Right lung (tissue), 5 donors: ENCODE measurements around the gene AZU1. TPM values are rescaled to one million over a fixed set of nuclear protein-coding genes. Genes with fewer than 3 reads are reported as not detected.
"Not testable (repeated sequence)": the region's sequence is repeated elsewhere in the genome, so short reads cannot be mapped to it uniquely, and the experiment has no call there.

Experiments used
- DNase-seq, 2 donors: peaks; one replicate each; pipeline ENCODE4 v3.0.0-alpha.2; 2013
- polyA plus RNA-seq, 5 donors: library from polyadenylated mRNA; unstranded; fragments of 120-200 nt; gene quantifications; one replicate each; pipeline versions ENCODE4 v1.2.1 to v1.2.3, GENCODE V29; 2013; ENCODE audit warnings: inconsistent platforms in 1 of 5, low replicate concordance in 1 of 5; ENCODE audit not compliant: insufficient read length in 5 of 5, insufficient read depth in 1 of 5

Gene AZU1
- polyA plus RNA-seq, 5 donors: 1.4 to 4.4 (median 1.9) TPM

- no peak for DNase-seq
Measured at GRCh38 chr19:808423-808775, 19.2 kb upstream of the AZU1 start.

GRCh38 chr19:810077-810855 lies 17.4 kb upstream of the AZU1 start:
- no peak for DNase-seq

DNA sequence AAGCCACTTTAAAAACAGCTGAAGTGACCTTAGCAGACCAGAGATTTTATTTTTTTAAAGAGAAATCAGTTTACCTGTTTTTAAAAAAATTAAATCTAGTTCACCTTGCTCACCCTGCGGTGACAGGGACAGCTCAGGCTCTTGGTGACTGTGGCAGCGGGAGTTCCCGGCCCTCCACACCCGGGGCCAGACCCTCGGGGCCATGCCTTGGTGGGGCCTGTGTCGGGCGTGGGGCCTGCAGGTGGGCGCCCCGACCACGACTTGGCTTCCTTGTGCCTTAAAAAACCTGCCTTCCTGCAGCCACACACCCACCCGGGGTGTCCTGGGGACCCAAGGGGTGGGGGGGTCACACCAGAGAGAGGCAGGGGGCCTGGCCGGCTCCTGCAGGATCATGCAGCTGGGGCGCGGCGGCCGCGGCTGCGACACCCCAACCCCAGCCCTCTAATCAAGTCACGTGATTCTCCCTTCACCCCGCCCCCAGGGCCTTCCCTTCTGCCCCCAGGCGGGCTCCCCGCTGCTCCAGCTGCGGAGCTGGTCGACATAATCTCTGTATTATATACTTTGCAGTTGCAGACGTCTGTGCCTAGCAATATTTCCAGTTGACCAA lies 16.7 kb upstream of the AZU1 start:
- DNase-seq: no peak

- DNase-seq: no peak
Measured at GRCh38 chr19:811506-812048, 16.1 kb upstream of the AZU1 start.

DNA sequence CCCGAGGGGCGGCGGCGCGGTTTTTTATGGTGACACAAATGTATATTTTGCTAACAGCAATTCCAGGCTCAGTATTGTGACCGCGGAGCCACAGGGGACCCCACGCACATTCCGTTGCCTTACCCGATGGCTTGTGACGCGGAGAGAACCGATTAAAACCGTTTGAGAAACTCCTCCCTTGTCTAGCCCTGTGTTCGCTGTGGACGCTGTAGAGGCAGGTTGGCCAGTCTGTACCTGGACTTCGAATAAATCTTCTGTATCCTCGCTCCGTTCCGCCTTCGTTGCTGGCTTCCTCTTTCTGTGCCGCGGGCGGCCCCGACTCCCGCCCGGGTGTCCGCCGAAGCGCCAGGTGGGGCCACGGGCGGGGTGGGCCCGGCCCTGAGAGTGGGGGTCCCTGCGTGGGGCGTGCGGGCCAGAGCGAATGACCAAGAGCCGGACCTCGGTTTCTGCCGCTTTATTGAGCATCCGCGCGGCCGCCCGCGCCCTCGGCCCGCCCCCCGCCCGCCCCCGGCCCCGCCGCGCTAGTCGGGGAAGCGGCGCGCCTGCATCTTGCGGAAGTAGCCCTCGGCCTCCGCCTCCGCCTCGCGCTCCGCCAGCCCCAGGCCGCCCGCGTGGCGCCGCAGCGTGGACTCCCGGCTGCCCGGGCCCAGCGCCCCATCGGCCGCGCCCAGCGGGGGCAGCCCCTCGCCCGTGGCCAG lies 15.4 kb upstream of the AZU1 start:
- no peak for DNase-seq

GRCh38 chr19:812747-813218 lies 14.9 kb upstream of the AZU1 start:
- DNase-seq: no peak

- DNase-seq: no peak
Measured at GRCh38 chr19:813219-814151, 14.2 kb upstream of the AZU1 start.

DNA sequence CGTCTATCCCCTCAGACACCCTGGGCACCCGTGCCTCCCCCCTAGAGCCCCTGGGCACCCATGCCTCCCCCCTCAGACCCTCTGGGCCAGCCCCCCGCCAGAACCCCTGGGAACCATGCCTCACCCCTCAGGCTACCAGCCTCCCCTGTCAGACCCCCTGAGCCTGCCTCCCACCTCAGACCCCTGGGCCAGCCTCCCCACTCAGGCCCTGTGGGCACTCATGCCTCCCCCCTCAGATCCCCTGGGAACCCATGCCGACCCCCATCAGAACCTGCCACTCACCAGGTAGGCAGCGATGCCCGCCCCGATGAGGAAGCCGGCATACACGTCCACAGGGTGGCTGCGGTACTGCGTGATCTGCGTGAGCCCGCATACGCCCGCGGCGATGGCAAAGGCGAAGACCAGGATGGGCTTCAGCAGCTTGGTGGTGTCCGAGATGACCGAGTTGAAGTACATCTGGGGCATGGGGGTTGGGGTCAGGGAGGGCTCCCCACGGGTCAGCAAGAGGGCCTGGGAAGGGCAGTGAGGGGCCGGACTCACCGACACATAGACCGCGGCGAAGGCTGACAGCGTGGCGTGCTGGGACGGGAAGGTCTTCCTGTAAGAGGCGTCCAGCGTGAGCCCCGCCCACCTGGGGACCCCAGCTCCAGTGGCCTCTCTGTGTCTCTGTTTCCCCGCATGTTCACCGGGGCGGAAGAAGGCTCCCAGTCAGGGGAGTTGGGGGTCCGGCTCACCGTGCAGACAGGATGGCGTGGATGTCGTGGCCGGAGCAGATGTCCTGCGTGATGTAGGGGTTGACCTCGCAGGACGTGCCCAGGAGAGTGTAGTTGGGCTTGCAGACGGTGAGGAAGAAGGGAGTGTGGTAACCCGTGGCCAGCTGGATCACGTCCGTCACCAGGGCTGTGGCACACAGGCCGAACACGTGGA lies 13.2 kb upstream of the AZU1 start:
- DNase-seq: no peak

DNA sequence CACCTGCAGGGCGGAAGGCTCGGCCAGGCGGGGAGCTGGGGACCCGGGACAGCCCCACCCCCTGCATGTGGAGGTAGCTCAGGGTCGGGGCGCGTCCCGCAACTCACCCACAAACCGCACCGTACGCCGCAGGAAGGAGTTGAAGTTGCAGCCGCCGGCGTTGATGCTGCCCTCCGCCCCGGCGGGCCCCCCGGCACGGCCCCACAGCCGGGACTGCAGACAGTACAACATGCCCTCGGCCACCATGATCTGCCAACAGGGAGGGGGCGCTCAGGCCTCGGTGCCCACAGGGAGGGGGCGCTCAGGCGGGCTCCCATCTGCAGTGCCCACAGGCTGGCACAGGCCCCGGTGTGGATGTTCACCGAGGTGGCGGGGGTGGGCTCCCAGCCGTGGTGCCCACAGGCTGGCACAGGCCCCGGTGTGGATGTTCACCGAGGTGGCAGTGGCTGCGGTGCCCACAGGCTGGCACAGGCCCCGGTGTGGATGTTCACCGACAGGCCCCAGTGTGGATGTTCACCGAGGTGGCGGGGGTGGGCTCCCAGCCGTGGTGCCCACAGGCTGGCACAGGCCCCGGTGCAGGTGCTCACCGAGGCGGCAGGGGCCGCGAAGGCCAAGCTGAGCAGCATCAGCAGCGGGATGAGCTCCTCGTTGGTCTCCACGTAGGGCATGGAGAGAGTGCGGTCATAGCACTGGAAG lies 12.4 kb upstream of the AZU1 start:
- DNase-seq: no peak

DNA sequence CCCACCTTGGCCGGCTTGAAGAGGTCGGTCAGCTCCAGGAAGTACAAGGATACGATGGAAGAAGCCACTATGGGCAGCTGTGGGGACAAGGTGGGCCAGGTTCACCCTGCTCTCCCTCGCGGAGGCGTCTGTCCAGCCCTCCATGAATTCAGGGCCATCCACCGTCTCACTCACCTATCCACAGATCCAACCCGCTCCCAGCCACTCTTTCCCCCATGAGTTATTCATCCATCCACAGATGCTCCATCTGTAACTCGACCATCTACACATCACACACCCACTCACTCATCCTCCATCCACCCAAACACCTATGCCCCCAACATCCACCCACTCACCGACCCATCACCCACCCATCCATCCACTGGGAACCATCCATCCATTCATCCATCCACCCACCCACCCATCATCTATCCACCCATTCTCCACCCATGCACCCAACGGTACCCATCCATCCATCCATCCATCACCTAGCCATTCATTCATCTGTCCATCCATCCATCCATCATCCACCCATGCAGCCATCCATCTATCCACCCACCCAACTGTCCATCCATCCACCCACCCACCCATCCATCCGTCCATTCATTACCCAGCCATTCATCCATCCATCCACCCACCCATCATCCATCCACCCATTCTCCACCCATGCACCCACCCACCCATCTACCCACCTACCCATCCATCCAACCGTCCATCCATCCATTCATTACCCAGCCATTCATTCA lies 11.7 kb upstream of the AZU1 start:
- DNase-seq: no peak

DNA sequence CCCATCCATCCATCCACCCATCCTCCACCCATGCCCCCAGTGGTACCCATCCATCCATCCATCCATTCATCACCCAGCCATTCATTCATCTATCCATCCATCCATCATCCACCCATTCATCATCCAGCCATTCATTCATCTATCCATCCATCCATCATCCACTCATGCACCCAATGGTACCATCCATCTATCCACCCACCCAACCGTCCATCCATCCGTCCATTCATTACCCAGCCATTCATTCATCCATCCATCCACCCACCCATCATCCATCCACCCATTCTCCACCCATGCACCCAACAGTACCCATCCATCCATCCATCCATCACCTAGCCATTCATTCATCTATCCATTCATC lies 11.2 kb upstream of the AZU1 start:
- DNase-seq: no peak

GRCh38 chr19:820212-820611 lies 7.4 kb upstream of the AZU1 start:
- DNase-seq: not testable (repeated sequence)

DNA sequence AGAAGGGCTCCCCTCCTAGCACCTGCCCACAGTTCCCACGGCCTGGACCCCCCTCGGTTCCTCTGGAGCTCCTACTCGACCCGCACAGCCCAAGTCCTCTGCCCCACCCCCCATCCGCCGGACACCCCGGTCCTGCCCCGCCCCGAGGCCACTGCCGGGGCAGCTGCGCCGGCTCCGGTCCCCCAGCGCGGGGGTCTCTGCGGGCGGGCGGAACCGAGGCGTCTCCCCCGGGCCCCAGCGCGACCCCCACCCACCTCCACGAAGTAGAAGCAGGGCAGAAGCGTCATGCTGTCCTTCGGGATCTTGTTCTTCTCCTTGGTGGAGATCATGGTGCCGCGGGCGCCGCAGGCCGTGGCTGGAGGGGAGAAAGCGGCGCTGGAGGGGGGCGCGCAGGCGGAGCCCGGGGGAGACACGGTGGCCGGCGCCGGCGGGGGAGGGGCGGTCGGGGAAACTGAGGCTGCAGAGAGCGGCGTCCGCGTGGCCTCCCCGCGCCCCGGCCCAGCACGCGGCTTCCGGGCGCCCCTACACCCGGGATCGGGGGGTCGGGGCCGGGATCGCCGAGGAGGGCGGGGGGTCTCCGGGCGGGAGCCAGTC lies 6.3 kb upstream of the AZU1 start:
- no peak for DNase-seq

DNA sequence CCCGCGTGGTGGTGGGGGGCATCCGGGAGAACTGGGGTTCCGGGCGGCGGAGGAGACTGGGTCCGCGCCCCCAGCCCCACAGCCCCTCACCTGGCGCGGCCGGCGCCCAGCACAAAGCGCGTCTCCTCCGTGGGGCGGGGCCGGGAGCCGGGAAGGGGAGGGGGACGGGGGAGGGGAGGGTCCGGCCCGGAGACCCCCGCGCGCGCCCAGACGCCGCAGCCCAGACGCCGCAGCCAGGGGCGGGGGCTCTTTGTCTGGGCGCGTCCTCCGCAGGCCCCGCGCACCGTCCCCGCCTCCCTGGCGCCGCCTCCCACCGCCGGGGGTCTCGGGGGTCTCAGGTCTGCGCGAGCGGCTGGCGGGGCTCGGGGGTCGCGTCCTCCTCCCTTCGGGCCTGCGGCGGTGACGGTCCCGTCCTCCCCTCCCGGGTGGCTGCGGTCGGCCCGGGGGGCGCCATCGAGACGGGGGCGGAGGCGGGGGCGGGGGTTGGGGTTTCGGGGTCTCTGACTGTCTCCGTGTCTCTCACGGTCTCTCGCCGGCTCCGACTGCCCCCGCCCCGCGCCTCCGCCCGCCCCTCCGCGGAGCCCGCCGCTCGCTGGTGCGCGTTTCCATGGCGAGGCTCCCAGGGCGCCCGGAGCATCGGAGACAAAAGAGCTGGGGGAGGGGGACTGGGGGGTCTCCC lies 5.7 kb upstream of the AZU1 start, which contains the start of gene PLPPR3:
PLPPR3 (minus strand) TSS at position 131 of the 679 bp plus-strand sequence. CDS start 396 bp downstream, outside the sequence.
- no peak for DNase-seq

DNA sequence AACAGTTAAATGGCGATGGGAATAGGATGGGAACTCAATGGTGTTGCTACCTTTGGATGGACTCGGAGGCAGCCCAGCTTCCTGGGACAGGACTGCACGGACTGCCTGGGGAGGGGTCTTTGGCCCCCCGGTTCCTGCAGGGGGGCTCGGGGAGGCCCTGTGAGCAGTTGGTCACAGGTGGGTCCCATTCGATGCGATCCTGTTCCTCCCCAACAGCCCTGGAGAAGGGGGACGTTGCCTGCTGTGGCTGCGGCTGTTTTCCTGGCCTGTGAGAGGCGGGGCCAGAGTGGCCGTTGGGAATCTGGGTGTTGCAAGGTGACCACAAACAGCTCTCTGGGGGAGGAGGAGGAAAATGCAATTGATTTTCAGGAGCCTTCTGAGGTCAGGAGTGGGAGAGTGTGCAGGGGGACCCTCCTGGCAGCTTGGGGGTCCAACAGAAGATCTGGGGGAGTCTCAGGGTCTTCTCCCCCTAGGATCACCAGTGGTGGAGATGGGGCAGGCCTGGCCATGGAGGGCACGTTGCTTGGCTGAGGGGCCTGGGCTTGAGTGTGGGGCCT lies 4.0 kb upstream of the AZU1 start:
- DNase-seq: no peak

- DNase-seq: no peak
Measured at GRCh38 chr19:824885-825284, 2.8 kb upstream of the AZU1 start.

DNA sequence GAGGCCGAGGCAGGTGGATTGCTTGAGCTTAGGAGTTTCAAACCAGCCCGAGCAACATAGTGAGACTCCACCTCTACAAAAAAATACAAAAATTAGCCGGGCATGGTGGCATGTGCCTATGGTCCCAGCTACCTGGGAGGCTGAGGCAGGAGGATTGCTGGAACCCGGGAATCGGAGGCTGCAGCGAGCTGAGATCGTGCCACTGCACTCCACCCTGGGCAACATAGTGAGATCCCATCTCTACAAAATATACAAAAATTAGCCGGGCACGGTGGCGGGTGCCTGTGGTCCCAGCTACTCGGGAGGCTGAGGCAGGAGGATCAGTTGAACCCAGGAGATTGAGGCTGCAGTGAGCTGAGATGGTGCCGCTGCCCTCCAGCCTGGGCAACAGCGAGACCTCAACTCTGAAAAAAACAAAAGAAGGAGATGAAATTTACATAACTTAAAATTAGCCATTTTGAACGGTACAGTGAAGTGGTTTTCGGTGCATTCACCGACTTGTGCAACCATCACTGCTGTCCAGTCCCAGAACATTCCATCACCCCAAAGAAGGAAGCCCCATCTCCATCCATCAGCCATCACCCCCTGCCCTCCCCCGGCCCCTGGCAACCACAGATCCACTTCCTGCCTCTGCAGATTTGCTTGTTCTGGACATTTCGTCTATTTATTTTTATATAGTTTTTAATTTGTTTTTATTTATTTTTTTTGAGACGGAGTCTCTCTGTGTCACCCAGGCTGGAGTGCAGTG lies 1.6 kb upstream of the AZU1 start:
- DNase-seq: no peak
